HepG2 (cell line): ENCODE results near the gene REEP6. TPM values are rescaled to one million over a fixed set of nuclear protein-coding genes. Genes with fewer than 3 reads are reported as not detected.
A peak's percentile ranks its signal among the peaks of the same experiment; 100 is the strongest.

Source experiments
- ARNTL ChIP-seq: sonication (generic); formaldehyde crosslinking; IDR thresholded peaks from 2 replicates; pipeline ENCODE4 v1.4.0; 2020; ENCODE audit warnings: mild to moderate bottlenecking, missing genetic modification reagents
- EED ChIP-seq: sonication (generic); formaldehyde crosslinking; IDR thresholded peaks from 2 replicates; pipeline ENCODE4 v1.5.0; 2020; ENCODE audit warnings: mild to moderate bottlenecking, missing genetic modification reagents
- HNF4A ChIP-seq: sonication (generic); formaldehyde crosslinking; IDR thresholded peaks from 2 replicates; pipeline ENCODE4 v1.4.0; 2020; ENCODE audit warnings: missing genetic modification reagents
- HNF4G ChIP-seq, 2 experiments: sonication (generic) in 1 of 2; formaldehyde crosslinking in 1 of 2; IDR thresholded peaks; 2 replicates each; pipeline versions ENCODE4 v1.4.0 to v1.6.1; 2011 to 2020; ENCODE audit warnings: borderline replicate concordance in 2 of 2, low read depth in 2 of 2, mild to moderate bottlenecking in 2 of 2, low read length in 1 of 2, missing genetic modification reagents in 1 of 2, moderate library complexity in 1 of 2
- KLF11 ChIP-seq: IDR thresholded peaks from 2 replicates; pipeline ENCODE4 v1.6.1; 2016; ENCODE audit warnings: missing compliant biosample characterization
- MAFK ChIP-seq, 2 experiments: IDR thresholded peaks in 1 of 2; conservative IDR thresholded peaks in 1 of 2; 2 replicates each; pipeline ENCODE4 v1.6.1; 2011; ENCODE audit warnings: improper control_type of control experiment in 2 of 2, low read length in 2 of 2
- MBNL3 ChIP-seq: fragments of 250-450 bp; sonication (Bioruptor Pico); conservative IDR thresholded peaks from 2 replicates; pipeline ENCODE4 v1.8.0; 2022; ENCODE audit warnings: mild to moderate bottlenecking, inconsistent platforms
- MYNN ChIP-seq: sonication (generic); formaldehyde crosslinking; IDR thresholded peaks from 2 replicates; pipeline ENCODE4 v1.4.0; 2020; ENCODE audit warnings: mild to moderate bottlenecking, low read depth, missing genetic modification reagents
- NFE2 ChIP-seq: sonication (generic); formaldehyde crosslinking; IDR thresholded peaks from 2 replicates; pipeline ENCODE4 v1.4.0; 2020; ENCODE audit warnings: missing genetic modification reagents
- SALL1 ChIP-seq: sonication (generic); formaldehyde crosslinking; IDR thresholded peaks from 2 replicates; pipeline ENCODE4 v1.8.0; 2022; ENCODE audit warnings: mild to moderate bottlenecking, missing genetic modification reagents
- SIX1 ChIP-seq: sonication (generic); formaldehyde crosslinking; IDR thresholded peaks from 2 replicates; pipeline ENCODE4 v1.4.0; 2020; ENCODE audit warnings: missing genetic modification reagents, borderline replicate concordance
- TRIM24 ChIP-seq: sonication (generic); formaldehyde crosslinking; IDR thresholded peaks from 2 replicates; pipeline ENCODE4 v1.8.0; 2022; ENCODE audit warnings: mild to moderate bottlenecking, missing genetic modification reagents
- ZFP90 ChIP-seq: sonication (generic); formaldehyde crosslinking; IDR thresholded peaks from 2 replicates; pipeline ENCODE4 v1.8.0; 2022; ENCODE audit warnings: missing genetic modification reagents, mild to moderate bottlenecking, inconsistent platforms, borderline replicate concordance
- ZNF263 ChIP-seq: sonication (generic); formaldehyde crosslinking; IDR thresholded peaks from 2 replicates; pipeline ENCODE4 v1.4.0; 2020; ENCODE audit warnings: missing genetic modification reagents
- ZNF326 ChIP-seq: sonication (generic); formaldehyde crosslinking; IDR thresholded peaks from 2 replicates; pipeline ENCODE4 v1.4.0; 2020; ENCODE audit warnings: missing genetic modification reagents, borderline replicate concordance
- ZNF34 ChIP-seq: sonication (generic); formaldehyde crosslinking; IDR thresholded peaks from 2 replicates; pipeline ENCODE4 v1.4.0; 2020; ENCODE audit warnings: mild to moderate bottlenecking, missing genetic modification reagents, borderline replicate concordance
- ZNF530 ChIP-seq: sonication (generic); formaldehyde crosslinking; IDR thresholded peaks from 2 replicates; pipeline ENCODE4 v1.5.0; 2020; ENCODE audit warnings: low read depth, mild to moderate bottlenecking, missing genetic modification reagents
- ZNF670 ChIP-seq: sonication (generic); formaldehyde crosslinking; IDR thresholded peaks from 2 replicates; pipeline ENCODE4 v1.8.0; 2022; ENCODE audit warnings: mild to moderate bottlenecking, missing genetic modification reagents, borderline replicate concordance
- polyA plus RNA-seq, 8 experiments: library from polyadenylated mRNA; depleted of rRNA in 3 of 8; stranded (reverse) in 7 of 8; unstranded in 1 of 8; fragments of >200 nt; fragmentation: Illumina TruSeq in 4 of 8; extraction: Trizol in 4 of 8; gene quantifications; 2 replicates each; pipeline versions ENCODE4 v1.2.1 to v1.2.3, GENCODE V29; 2011 to 2016; ENCODE audit warnings: low read depth in 4 of 8, missing spikeins in 1 of 8, mixed read lengths in 1 of 8; ENCODE audit not compliant: insufficient read depth in 1 of 8
- total RNA-seq, 5 experiments: library from RNA; depleted of rRNA; stranded (reverse); fragments of >200 nt; fragmentation: Illumina TruSeq; extraction: Trizol; gene quantifications; 2 replicates each; pipeline ENCODE4 v1.2.3, GENCODE V29; 2016; ENCODE audit warnings: low read depth in 1 of 5
- TF ChIP-seq, protein P1 (sequence below): sonication (generic); formaldehyde crosslinking; conservative IDR thresholded peaks from 2 replicates; pipeline ENCODE4 v1.8.1; 2023; ENCODE audit warnings: missing genetic modification reagents
- TF ChIP-seq, protein P2 (sequence below): sonication (generic); formaldehyde crosslinking; IDR thresholded peaks from 2 replicates; pipeline ENCODE4 v1.9.0; 2021; ENCODE audit warnings: missing genetic modification reagents, borderline replicate concordance
- TF ChIP-seq, protein P3 (sequence below): sonication (generic); formaldehyde crosslinking; IDR thresholded peaks from 2 replicates; pipeline ENCODE4 v1.8.1; 2023; ENCODE audit warnings: missing genetic modification reagents, mild to moderate bottlenecking, borderline replicate concordance
- TF ChIP-seq, protein P4 (sequence below): IDR thresholded peaks from 2 replicates; pipeline ENCODE4 v1.6.1; 2016; ENCODE audit warnings: low read depth, borderline replicate concordance
- TF ChIP-seq, protein P5 (sequence below), 2 experiments: sonication (generic) in 1 of 2; formaldehyde crosslinking in 1 of 2; IDR thresholded peaks; 2 replicates each; pipeline versions ENCODE4 v1.4.0 to v1.6.1; 2016 to 2020; ENCODE audit warnings: borderline replicate concordance in 1 of 2, low read depth in 1 of 2, mild to moderate bottlenecking in 1 of 2, missing genetic modification reagents in 1 of 2

The REEP6 gene
- total and polyA plus RNA-seq, 2 of the 13 experiments (the other 11 are each of a cell fraction or from before 2014, with no cell fraction given): 10.0 to 28.8 TPM

DNA sequence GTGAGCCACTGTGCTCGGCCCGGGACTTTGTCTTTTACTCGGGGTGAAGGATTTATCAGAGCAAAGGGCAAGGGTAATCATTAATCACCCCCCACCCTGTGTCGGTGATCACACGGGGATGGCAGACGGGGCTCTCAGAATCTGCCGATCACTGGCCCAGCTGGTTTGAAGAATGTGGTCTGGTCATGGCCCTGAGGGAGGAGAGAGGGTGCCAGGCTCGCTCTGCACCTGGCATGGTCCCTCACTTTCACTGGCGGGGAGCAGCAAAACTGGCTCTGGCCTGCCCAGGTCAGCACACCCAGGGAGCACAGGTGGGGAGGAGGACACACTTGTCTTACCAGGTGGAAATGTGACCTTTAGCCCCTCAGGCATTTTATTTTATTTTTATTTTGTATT, 10.2 kb downstream of the REEP6 start (continued):
- TF ChIP-seq, protein P1, sequence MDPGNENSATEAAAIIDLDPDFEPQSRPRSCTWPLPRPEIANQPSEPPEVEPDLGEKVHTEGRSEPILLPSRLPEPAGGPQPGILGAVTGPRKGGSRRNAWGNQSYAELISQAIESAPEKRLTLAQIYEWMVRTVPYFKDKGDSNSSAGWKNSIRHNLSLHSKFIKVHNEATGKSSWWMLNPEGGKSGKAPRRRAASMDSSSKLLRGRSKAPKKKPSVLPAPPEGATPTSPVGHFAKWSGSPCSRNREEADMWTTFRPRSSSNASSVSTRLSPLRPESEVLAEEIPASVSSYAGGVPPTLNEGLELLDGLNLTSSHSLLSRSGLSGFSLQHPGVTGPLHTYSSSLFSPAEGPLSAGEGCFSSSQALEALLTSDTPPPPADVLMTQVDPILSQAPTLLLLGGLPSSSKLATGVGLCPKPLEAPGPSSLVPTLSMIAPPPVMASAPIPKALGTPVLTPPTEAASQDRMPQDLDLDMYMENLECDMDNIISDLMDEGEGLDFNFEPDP (CRISPR knock-in tag): no peak
- TF ChIP-seq ZNF670 (CRISPR knock-in tag): no peak
- TF ChIP-seq ZNF326 (CRISPR knock-in tag): no peak
- no peak for TF ChIP-seq ARNTL (CRISPR knock-in tag)
- TF ChIP-seq, protein P2, sequence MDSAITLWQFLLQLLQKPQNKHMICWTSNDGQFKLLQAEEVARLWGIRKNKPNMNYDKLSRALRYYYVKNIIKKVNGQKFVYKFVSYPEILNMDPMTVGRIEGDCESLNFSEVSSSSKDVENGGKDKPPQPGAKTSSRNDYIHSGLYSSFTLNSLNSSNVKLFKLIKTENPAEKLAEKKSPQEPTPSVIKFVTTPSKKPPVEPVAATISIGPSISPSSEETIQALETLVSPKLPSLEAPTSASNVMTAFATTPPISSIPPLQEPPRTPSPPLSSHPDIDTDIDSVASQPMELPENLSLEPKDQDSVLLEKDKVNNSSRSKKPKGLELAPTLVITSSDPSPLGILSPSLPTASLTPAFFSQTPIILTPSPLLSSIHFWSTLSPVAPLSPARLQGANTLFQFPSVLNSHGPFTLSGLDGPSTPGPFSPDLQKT (CRISPR knock-in tag): no peak
- no peak for TF ChIP-seq MAFK (conservative IDR thresholded peaks at IDR 0.05 in 1 of 2, IDR thresholded peaks at IDR 0.05 in 1 of 2; ENCODE audit: low read length in 2 of 2)
- TF ChIP-seq, protein P3, sequence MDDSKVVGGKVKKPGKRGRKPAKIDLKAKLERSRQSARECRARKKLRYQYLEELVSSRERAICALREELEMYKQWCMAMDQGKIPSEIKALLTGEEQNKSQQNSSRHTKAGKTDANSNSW: no peak
- TF ChIP-seq TRIM24 (CRISPR knock-in tag): no peak
- peak; percentile 40; the same call in 1 of the 2 replicates for TF ChIP-seq HNF4G (IDR thresholded peaks at IDR 0.05; ENCODE audit: borderline replicate concordance, low read depth, low read length)
- TF ChIP-seq HNF4G (CRISPR knock-in tag; IDR thresholded peaks at IDR 0.05; ENCODE audit: borderline replicate concordance, low read depth): no peak
- peak; percentile 38; the same call in 1 of the 2 replicates for TF ChIP-seq HNF4A (CRISPR knock-in tag)
- TF ChIP-seq, protein P4, sequence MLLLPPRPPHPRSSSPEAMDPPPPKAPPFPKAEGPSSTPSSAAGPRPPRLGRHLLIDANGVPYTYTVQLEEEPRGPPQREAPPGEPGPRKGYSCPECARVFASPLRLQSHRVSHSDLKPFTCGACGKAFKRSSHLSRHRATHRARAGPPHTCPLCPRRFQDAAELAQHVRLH (CRISPR knock-in tag): no peak
- TF ChIP-seq ZNF263 (CRISPR knock-in tag): peak; percentile 82
- TF ChIP-seq, protein P5, sequence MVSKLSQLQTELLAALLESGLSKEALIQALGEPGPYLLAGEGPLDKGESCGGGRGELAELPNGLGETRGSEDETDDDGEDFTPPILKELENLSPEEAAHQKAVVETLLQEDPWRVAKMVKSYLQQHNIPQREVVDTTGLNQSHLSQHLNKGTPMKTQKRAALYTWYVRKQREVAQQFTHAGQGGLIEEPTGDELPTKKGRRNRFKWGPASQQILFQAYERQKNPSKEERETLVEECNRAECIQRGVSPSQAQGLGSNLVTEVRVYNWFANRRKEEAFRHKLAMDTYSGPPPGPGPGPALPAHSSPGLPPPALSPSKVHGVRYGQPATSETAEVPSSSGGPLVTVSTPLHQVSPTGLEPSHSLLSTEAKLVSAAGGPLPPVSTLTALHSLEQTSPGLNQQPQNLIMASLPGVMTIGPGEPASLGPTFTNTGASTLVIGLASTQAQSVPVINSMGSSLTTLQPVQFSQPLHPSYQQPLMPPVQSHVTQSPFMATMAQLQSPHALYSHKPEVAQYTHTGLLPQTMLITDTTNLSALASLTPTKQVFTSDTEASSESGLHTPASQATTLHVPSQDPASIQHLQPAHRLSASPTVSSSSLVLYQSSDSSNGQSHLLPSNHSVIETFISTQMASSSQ (IDR thresholded peaks at IDR 0.05; ENCODE audit: low read depth): 0 out of 2 replicates have a peak, but pooled peaks have one; percentile 46
- TF ChIP-seq, protein P5 (CRISPR knock-in tag; IDR thresholded peaks at IDR 0.05; ENCODE audit: borderline replicate concordance): peak; percentile 43; the same call in 1 of the 2 replicates
- peak; percentile 37; the same call in 1 of the 2 replicates for TF ChIP-seq SALL1 (CRISPR knock-in tag)
- TF ChIP-seq NFE2 (CRISPR knock-in tag): no peak
- no peak for TF ChIP-seq ZFP90 (CRISPR knock-in tag)
- no peak for TF ChIP-seq ZNF530 (CRISPR knock-in tag)
- no peak for TF ChIP-seq MBNL3 (CRISPR knock-in tag)
- TF ChIP-seq SIX1 (CRISPR knock-in tag): no peak
- no peak for TF ChIP-seq EED (CRISPR knock-in tag)
- TF ChIP-seq KLF11 (CRISPR knock-in tag): no peak
- no peak for TF ChIP-seq ZNF34 (CRISPR knock-in tag)
- no peak for TF ChIP-seq MYNN (CRISPR knock-in tag)
